T-helper 1 cell (primary cell): ENCODE results near the gene DZIP1.

Experiments used
- DNase-seq, 5 donors: peaks; one replicate each; pipeline ENCODE4 v3.0.0-alpha.2; 2012 to 2020

Gene DZIP1

GRCh38 chr13:95541308-95541707 lies 103.2 kb downstream of the DZIP1 start:
- no peak for DNase-seq

GRCh38 chr13:95540888-95541287 lies 103.6 kb downstream of the DZIP1 start:
- DNase-seq: no peak

GRCh38 chr13:95536632-95537241 lies 107.8 kb downstream of the DZIP1 start:
- DNase-seq: no peak

- no peak for DNase-seq
Observed at GRCh38 chr13:95535243-95535642, 109.3 kb downstream of the DZIP1 start.

- no peak for DNase-seq
Observed at GRCh38 chr13:95533545-95534160, 110.9 kb downstream of the DZIP1 start.

GRCh38 chr13:95530178-95530577 lies 114.3 kb downstream of the DZIP1 start:
- no peak for DNase-seq
